ENCODE measurements around the gene LHX4. TPM values are rescaled to one million over a fixed set of nuclear protein-coding genes. Genes with fewer than 3 reads are reported as not detected.
A peak's percentile ranks its signal among the peaks of the same experiment; 100 is the strongest.

The LHX4 gene
- total and polyA plus RNA-seq, 2 of the 13 experiments (the other 11 are each of a cell fraction or from before 2014, with no cell fraction given) = 0.03 to 0.07 TPM

GRCh38 chr1:180291004-180291403 is 60.9 kb downstream of the LHX4 start (continued):
- TF ChIP-seq ZNF407 (CRISPR knock-in tag; IDR thresholded peaks at IDR 0.05; ENCODE audit: not compliant biosample characterization) = no peak
- TF ChIP-seq ZNF24 (IDR thresholded peaks at IDR 0.05) = no peak
- no peak for TF ChIP-seq JUNB (CRISPR knock-in tag; IDR thresholded peaks at IDR 0.05; ENCODE audit: borderline replicate concordance)
- TF ChIP-seq FOSL2 (CRISPR knock-in tag; IDR thresholded peaks at IDR 0.05) = peak; percentile 50
- no peak for TF ChIP-seq ARNT (IDR thresholded peaks at IDR 0.05)
- no peak for TF ChIP-seq HINFP (CRISPR knock-in tag; IDR thresholded peaks at IDR 0.05; ENCODE audit: low read depth)
- no peak for TF ChIP-seq REPIN1 (CRISPR knock-in tag; IDR thresholded peaks at IDR 0.05; ENCODE audit: borderline replicate concordance, low read depth)
- no peak for TF ChIP-seq KDM3A (CRISPR knock-in tag; IDR thresholded peaks at IDR 0.05; ENCODE audit: low read depth)
- TF ChIP-seq ZBTB10 (CRISPR knock-in tag; IDR thresholded peaks at IDR 0.05; ENCODE audit: borderline replicate concordance) = no peak
- no peak for TF ChIP-seq THYN1 (CRISPR knock-in tag; IDR thresholded peaks at IDR 0.05; ENCODE audit: borderline replicate concordance, low read depth)
- TF ChIP-seq THAP11 (CRISPR knock-in tag; IDR thresholded peaks at IDR 0.05) = peak; percentile 35; the same call in 1 of the 2 replicates
- no peak for TF ChIP-seq DNMT1 (CRISPR knock-in tag; IDR thresholded peaks at IDR 0.05)
- no peak for TF ChIP-seq AGO2 (optimal IDR thresholded peaks at IDR 0.05; ENCODE audit: low read depth, low read length)
- no peak for TF ChIP-seq ZUFSP (CRISPR knock-in tag; IDR thresholded peaks at IDR 0.05; ENCODE audit: borderline replicate concordance)
- no peak for TF ChIP-seq IRF2 (CRISPR knock-in tag; IDR thresholded peaks at IDR 0.05)
- TF ChIP-seq MIER3 (CRISPR knock-in tag; IDR thresholded peaks at IDR 0.05; ENCODE audit: borderline replicate concordance) = no peak
- no peak for TF ChIP-seq ZNF343 (CRISPR knock-in tag; IDR thresholded peaks at IDR 0.05)
